Activated T-cell treated with anti-CD3 and anti-CD28 coated beads, Interleukin-2, amount 50 U/mL, for 4 hours (primary cell): ENCODE data around the gene ZBTB46. TPM values are rescaled to one million over a fixed set of nuclear protein-coding genes. Genes with fewer than 3 reads are reported as not detected.

Source experiments
- ATAC-seq, 2 donors: fragments of 200-7000 bp; cut with Tn5 transposase; one replicate each; pipeline ENCODE4 v1.10.0; 2021
- DNase-seq: peaks from one replicate; pipeline ENCODE4 v3.0.0-alpha.2; 2020
- H3K27me3 Mint-ChIP-seq: one replicate; pipeline ENCODE4 v1.8.0; 2021; ENCODE audit warnings: low read depth, mixed read lengths
- H3K36me3 Mint-ChIP-seq: one replicate; pipeline ENCODE4 v1.8.0; 2022; ENCODE audit warnings: mixed read lengths; ENCODE audit not compliant: insufficient read depth
- H3K4me1 Mint-ChIP-seq: one replicate; pipeline ENCODE4 v1.8.0; 2021; ENCODE audit warnings: low read depth, mixed read lengths
- H3K4me3 Mint-ChIP-seq: one replicate; pipeline ENCODE4 v1.8.0; 2021; ENCODE audit warnings: mild to moderate bottlenecking, moderate library complexity, mixed read lengths
- H3K9me3 Mint-ChIP-seq: one replicate; pipeline ENCODE4 v1.8.0; 2021; ENCODE audit warnings: mixed read lengths
- total RNA-seq, 3 donors: library from RNA; stranded (reverse); gene quantifications; one replicate each; pipeline ENCODE4 v1.2.1, GENCODE V29; 2021

Gene ZBTB46
- total RNA-seq, 3 donors from 2014 or later: 0.89 to 3.8 (median 2.2) TPM

DNA sequence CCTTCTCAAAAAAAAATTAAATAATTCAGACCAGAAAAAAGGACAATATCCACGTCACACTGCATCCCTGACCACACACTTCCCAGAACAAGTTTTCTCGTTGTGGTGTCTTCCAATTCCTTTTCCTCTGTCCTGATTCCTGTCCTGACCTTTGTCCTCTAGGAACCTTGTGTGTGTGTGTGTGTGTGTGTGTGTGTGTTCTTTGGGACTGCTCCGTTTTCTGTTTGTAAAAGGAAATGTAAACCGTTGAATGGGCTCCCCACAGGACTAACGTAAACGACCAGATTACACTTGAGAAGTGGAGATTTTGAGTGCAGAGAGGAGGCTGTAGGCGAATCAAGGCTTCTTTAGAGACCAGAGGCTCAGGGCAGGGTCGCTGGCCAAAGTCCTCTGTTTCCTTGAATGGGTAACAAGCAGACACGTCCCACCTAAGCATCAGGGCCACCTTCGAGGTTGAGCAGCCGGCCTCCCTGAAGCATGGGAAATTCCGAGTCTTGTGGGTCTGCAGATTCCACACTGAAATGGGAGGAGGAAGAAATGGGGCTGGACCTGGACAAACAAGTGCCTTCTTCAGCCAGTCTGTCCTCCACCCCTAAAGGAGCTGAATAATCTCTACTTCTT lies 7.3 kb downstream of the ZBTB46 start:
- H3K9me3 Mint-ChIP-seq: no peaks in the 10 kb centered on the region
- no peak overlapping the region for H3K4me3 Mint-ChIP-seq
- DNase-seq: no peak
- H3K27me3 Mint-ChIP-seq: peaks cover 44% of the 10 kb centered on the region
- H3K4me1 Mint-ChIP-seq: peaks cover 2% of the 10 kb centered on the region
- H3K36me3 Mint-ChIP-seq: no peaks in the 10 kb centered on the region
- ATAC-seq: no peak

DNA sequence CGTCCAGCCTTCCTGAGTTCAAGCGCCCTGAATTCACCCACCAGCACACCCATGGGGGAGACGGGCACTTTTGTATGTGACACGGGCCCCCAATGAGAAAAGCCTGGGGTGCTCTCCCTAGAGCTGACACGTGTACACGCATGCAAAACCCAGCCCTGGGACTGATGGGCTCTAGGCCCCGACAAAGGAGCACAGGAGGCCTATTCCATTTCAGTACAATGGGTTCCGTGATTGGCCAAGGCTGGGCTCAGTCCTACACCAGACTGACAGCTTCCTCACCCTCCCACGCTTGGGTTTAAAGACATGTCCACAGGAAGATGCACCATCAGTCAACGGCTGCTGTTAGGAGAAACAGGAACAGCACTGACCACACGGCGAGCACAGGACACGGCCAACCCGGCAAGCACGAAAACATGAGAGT lies 8.8 kb downstream of the ZBTB46 start:
- H3K4me1 Mint-ChIP-seq: peaks cover 2% of the 10 kb centered on the region
- DNase-seq: no peak
- ATAC-seq: no peak
- no peaks in the 10 kb centered on the region for H3K9me3 Mint-ChIP-seq
- H3K4me3 Mint-ChIP-seq: no peak overlapping the region
- H3K36me3 Mint-ChIP-seq: no peaks in the 10 kb centered on the region
- H3K27me3 Mint-ChIP-seq: peaks cover 33% of the 10 kb centered on the region

DNA sequence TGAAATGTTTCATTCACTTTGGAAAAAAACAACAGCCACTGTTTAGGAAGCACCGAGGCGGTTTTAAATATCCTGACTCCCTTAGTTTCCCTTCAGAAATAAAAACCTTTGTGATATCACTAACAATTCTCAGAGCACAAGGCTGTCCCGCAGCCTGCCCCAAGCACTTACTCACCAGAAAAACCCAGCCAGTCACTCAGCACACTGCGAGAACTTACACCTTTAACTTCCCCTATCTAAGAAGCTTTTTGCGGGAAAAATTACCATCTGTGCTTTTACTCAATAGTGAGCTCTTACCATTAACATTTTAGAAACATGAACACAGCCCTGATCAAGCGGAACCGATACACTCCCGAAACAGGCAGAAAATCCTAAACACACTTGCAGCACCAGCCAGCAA lies 9.3 kb downstream of the ZBTB46 start:
- no peak for ATAC-seq
- Mint-ChIP-seq H3K27me3 (peaks cover 30% of the 10 kb centered on the region), H3K9me3 (no peaks in the 10 kb centered on the region), H3K4me1 (peaks cover 2% of the 10 kb centered on the region), H3K36me3 (no peaks in the 10 kb centered on the region), H3K4me3 (no peak overlapping the region)
- DNase-seq: no peak

DNA sequence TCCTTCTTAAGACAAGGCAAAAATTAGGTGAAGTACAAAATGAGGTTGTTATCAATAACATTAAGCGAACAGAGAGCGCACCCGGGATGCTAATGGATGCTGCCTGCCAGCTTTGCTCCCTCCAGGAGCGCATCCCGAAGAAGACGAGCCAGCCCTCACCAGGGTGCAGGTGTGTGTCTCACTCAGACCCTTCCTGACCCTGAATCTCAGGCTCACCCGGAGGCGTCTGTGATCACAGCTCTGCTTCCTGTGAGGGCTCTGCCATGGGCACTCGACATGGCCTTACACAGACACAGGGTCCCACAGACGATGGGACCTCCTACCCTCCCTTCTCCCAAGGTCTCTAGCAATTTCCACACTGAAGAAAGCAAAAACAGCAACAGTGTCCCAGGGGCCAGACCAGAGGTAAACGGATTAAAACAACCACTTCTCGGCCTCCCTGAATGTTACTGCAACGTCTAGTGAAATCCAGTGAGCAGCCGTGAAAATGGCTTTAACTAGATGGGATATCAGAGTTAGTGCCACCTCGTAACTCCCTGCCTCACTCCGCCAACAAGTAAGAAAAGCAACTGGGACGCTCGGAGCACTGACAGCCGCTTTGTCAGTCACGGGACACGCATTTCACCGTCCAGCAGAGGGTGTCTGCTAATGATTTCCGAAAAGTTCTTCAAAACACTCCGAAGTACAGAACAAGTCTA lies 11.7 kb downstream of the ZBTB46 start:
- DNase-seq: no peak
- peaks cover 12% of the 10 kb centered on the region for H3K27me3 Mint-ChIP-seq
- no peak for ATAC-seq
- peak overlapping the region; percentile 16 for H3K4me3 Mint-ChIP-seq
- no peaks in the 10 kb centered on the region for H3K36me3 Mint-ChIP-seq
- H3K4me1 Mint-ChIP-seq: no peaks in the 10 kb centered on the region
- H3K9me3 Mint-ChIP-seq: no peaks in the 10 kb centered on the region

DNA sequence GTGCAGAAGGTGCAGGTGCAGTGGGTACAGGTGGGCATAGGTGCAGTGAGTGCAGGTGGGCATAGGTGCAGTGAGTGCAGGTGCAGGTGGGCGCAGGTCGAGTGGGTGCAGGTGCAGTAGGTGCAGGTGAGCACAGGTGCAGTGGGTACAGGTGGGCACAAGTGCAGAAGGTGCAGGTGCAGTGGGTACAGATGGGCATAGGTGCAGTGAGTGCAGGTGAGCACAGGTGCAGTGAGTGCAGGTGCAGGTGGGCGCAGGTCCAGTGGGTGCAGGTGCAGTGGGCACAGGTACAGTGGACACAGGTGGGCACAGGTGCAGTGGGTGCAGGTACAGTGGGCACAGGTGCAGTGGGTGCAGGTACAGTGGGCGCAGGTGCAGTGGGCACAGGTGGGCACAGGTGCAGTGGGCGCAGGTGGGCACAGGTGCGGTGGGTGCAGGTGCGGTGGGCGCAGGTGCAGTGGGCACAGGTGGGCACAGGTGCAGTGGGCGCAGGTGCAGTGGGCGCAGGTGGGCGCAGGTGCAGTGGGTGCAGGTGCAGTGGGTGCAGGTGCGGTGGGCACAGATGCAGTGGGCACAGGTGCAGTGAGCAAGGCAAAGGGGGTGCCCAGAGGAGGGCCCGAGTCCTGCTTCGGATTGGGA lies 15.3 kb downstream of the ZBTB46 start:
- Mint-ChIP-seq H3K27me3 (no peaks in the 10 kb centered on the region), H3K4me1 (no peaks in the 10 kb centered on the region), H3K4me3 (no peak overlapping the region), H3K9me3 (no peaks in the 10 kb centered on the region), H3K36me3 (no peaks in the 10 kb centered on the region)
- ATAC-seq (no peak), DNase-seq (no peak)

DNA sequence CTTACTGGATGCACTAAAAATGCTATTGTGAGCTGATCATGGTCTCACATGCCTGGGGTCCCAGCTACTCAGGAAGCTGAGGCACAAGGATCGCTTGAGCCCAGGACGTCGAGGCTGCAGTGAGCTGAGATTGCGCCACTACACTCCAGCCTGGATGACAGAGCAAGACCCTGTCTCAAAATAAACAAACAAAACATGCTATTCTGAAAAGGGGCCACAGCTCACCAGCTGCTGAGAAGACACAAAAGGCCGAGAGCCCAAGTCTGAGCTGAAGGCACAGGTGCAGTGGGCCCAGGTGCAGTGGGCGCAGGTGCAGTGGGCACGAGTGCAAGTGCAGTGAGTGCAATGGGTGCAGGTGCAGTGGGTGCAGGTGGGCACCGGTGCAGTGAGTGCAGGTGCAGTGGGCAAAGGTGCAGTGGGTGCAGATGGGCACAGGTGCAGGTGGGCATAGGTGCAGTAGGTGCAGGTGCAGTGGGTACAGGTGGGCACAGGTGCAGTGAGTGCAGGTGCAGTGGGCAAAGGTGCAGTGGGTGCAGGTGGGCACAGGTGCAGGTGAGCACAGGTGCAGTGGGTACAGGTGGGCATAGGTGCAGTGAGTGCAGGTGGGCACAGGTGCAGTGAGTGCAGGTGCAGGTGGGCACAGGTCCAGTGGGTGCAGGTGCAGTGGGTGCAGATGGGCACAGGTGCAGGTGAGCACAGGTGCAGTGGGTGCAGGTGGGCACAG lies 16.0 kb downstream of the ZBTB46 start:
- Mint-ChIP-seq H3K27me3 (no peaks in the 10 kb centered on the region), H3K9me3 (no peaks in the 10 kb centered on the region), H3K4me3 (no peak overlapping the region), H3K4me1 (no peaks in the 10 kb centered on the region), H3K36me3 (no peaks in the 10 kb centered on the region)
- ATAC-seq (no peak), DNase-seq (no peak)

DNA sequence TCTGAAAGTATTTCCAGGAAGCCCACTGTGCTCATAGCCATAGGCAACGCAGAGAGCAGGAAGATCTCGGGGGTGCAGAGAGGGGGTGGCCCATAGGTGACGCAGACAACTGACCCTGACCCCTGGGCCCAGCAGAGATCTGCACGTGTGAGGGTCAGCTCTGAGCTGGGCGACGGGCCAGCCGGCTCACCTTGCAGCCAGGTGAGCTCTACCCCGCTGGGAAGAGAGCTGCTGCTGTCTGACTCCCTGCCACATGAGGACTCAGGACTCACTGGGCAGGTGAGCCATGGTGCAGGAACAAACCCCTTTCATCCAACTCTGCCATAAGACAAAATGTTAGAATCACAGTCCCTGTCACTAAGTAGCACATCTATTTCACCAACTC lies 19.6 kb downstream of the ZBTB46 start:
- ATAC-seq: no peak
- no peak overlapping the region for H3K4me3 Mint-ChIP-seq
- no peak for DNase-seq

DNA sequence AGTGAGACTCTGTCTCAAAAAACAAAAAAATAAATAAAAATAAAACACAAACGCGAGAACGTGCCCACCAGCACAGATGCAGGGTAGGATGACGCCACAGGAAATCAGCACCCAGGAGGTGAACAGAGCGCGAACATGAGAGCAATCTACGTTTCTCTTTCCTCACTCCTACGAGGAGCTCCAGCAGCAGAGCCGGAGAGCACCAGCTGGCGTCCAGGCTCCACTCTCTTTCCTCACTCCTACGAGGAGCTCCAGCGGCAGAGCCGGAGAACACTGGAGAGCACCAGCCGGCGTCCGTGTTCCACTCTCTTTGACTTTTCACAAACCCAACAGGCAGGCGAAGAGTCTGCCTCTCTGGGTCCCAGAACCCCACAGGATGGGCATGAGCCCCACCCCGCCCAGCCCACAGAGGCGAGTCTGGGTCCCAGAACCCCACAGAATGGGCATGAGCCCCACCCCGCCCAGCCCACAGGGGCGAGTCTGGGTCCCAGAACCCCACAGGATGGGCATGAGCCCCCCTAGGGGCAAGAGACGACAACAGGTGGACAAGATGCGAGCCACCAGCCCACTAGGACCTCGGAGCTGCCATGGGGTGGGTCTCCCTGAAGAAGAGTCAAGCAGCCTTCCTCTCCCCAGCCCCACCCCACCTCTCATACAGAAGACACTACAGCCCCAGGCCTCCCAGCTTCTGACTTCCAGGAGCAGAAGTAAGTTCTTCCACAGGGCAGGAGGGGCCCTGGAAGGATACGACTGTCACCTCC lies 20.2 kb downstream of the ZBTB46 start:
- ATAC-seq (no peak), DNase-seq (no peak)
- Mint-ChIP-seq H3K4me3 (no peak overlapping the region), H3K27me3 (no peaks in the 10 kb centered on the region), H3K4me1 (no peaks in the 10 kb centered on the region), H3K36me3 (no peaks in the 10 kb centered on the region), H3K9me3 (no peaks in the 10 kb centered on the region)

More for the DNA sequence above, 19.6 kb downstream of the ZBTB46 start:
- H3K4me1 Mint-ChIP-seq: no peaks in the 10 kb centered on the region
- H3K9me3 Mint-ChIP-seq: no peaks in the 10 kb centered on the region
- H3K36me3 Mint-ChIP-seq: no peaks in the 10 kb centered on the region
- H3K27me3 Mint-ChIP-seq: no peaks in the 10 kb centered on the region

DNA sequence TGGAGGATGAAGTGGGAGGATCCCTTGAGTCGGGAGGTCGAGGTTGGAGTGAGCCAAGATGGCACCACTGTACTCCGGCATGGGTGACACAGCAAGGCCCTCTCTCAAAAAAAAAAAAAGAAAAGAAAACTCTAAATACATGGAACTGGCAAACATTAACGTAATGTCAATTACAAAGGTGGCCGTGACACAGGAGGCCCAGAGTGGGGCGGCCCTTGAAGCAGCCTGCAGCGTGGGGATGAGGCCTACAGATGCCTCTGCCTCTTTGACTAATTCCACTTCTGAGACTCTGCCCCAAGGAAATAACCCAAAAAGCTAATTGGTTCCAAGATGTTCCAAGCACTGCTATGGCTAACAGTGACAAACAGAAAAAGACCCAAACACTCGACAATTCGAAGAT lies 21.2 kb downstream of the ZBTB46 start:
- no peaks in the 10 kb centered on the region for H3K36me3 Mint-ChIP-seq
- no peaks in the 10 kb centered on the region for H3K4me1 Mint-ChIP-seq
- H3K4me3 Mint-ChIP-seq: no peak overlapping the region
- H3K27me3 Mint-ChIP-seq: peaks cover 2% of the 10 kb centered on the region
- ATAC-seq (no peak), DNase-seq (no peak)
- H3K9me3 Mint-ChIP-seq: no peaks in the 10 kb centered on the region

DNA sequence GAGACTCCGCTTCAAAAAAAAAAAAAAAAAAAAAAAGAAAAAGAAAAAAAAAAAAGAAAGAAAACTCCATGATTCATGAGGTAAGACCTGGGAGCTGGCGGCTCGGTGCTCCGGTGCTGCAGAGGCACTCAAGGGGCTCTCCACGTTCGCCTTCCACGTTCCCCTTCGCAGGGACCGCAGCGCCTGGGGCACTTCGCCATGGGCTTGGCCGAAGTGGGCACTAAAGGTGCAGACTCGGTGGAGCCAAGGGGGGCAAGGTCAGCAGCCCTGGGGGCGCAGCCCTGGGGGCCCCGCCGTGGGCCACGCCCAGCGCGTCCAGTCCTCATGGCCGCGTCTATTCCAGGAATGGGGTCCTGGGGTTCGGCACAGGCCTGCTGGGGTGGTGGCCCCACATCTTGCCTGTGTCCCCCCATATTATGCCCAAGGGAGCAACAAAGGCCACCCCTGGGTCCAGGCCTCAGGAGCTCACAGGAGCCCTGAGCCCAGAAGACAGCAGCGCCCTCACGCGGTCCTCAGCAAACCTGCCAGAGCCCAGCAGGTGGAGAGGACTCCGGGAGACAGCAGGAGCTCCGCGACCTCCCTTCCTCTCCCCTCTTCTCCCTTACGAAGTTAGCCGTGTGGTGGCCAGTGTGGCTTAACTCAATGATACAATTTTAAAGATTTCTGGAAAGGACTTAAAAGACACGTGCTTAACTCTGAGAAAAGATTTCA lies 21.9 kb downstream of the ZBTB46 start:
- ATAC-seq: no peak
- no peaks in the 10 kb centered on the region for H3K36me3 Mint-ChIP-seq
- no peak overlapping the region for H3K4me3 Mint-ChIP-seq
- no peaks in the 10 kb centered on the region for H3K9me3 Mint-ChIP-seq
- DNase-seq: no peak
- H3K4me1 Mint-ChIP-seq: no peaks in the 10 kb centered on the region
- H3K27me3 Mint-ChIP-seq: peaks cover 7% of the 10 kb centered on the region

DNA sequence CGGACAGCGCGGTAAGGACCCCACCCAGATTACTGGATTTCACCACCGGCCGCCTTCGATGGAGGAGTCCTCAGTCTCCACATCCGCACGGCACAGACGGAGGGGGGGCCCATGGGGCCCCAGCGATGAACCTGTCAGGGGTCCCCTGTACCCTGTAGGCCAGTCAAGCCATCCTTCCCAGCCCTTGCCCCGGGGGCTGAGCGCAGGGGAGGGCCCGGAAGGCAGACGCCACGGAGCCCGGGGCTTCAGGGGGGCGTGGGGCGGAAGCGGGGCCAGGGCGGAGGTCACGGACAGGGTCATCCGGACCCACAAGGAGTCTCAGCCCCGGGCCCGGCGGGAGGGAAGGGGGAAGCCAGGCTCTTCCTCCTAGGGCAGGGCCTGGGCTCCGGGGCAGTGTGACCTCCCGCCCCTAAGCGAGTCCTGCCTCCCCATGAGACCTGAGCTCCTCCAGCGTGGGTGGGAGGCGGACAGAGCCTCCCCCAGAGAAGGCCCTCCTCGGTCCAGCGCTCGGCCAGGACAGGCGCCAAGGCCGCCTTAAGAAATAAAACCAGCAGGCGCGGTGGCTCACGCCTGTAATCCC lies 22.8 kb downstream of the ZBTB46 start:
- ATAC-seq (no peak), DNase-seq (no peak)
- H3K9me3 Mint-ChIP-seq: no peaks in the 10 kb centered on the region
- H3K4me3 Mint-ChIP-seq: no peak overlapping the region
- H3K36me3 Mint-ChIP-seq: no peaks in the 10 kb centered on the region
- H3K4me1 Mint-ChIP-seq: peaks cover 3% of the 10 kb centered on the region
- H3K27me3 Mint-ChIP-seq: peaks cover 14% of the 10 kb centered on the region

DNA sequence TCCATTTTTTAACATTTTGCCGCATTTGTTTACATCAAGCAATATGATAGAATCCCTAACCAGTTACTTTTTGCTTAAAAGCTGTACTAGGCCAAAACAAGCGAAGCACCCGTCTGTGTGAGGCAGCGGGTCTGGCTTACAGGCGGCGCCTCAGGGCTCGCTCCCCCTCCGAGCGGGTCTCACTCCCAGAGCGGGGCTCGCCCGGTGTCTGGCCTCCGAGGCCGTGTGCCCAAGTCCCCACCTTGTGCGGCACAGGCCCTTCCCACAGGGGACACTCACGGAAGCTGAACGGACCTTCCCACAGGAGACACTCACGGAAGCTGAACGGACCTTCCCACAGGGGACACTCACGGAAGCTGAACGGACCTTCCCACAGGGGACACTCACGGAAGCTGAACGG lies 23.4 kb downstream of the ZBTB46 start:
- no peaks in the 10 kb centered on the region for H3K36me3 Mint-ChIP-seq
- H3K4me1 Mint-ChIP-seq: peaks cover 3% of the 10 kb centered on the region
- DNase-seq (no peak), ATAC-seq (no peak)
- H3K27me3 Mint-ChIP-seq: peaks cover 16% of the 10 kb centered on the region
- H3K9me3 Mint-ChIP-seq: no peaks in the 10 kb centered on the region
- no peak overlapping the region for H3K4me3 Mint-ChIP-seq

DNA sequence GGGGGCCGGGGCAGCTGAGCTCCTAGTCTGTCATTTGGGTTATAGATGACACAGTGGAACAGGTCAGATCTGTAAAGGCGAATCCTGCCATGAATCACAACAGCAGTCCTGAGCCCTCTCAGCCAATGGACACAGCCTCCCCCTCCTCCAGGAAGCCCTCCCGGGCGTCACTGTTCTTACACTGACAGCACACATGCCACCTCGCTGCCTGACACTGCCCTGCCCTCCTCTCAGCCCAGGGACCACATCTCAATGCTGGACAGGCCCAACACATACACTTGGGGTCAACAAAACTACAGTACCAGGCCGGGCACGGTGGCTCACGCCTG lies 26.8 kb downstream of the ZBTB46 start:
- no peak for ATAC-seq
- no peak for DNase-seq
- peaks cover 19% of the 10 kb centered on the region for H3K27me3 Mint-ChIP-seq
- no peak overlapping the region for H3K4me3 Mint-ChIP-seq
- no peaks in the 10 kb centered on the region for H3K36me3 Mint-ChIP-seq
- H3K4me1 Mint-ChIP-seq: peaks cover 3% of the 10 kb centered on the region
- H3K9me3 Mint-ChIP-seq: no peaks in the 10 kb centered on the region
